ENCODE data around the gene PDE7B.
"Not testable (repeated sequence)": the region's sequence is repeated elsewhere in the genome, so short reads cannot be mapped to it uniquely, and the experiment has no call there.

Gene PDE7B

GRCh38 chr6:135852746-135853145, 1.2 kb downstream of the PDE7B start:
- no peak for FAIRE-seq

GRCh38 chr6:135853227-135853626, 1.7 kb downstream of the PDE7B start:
- no peak for FAIRE-seq

DNA sequence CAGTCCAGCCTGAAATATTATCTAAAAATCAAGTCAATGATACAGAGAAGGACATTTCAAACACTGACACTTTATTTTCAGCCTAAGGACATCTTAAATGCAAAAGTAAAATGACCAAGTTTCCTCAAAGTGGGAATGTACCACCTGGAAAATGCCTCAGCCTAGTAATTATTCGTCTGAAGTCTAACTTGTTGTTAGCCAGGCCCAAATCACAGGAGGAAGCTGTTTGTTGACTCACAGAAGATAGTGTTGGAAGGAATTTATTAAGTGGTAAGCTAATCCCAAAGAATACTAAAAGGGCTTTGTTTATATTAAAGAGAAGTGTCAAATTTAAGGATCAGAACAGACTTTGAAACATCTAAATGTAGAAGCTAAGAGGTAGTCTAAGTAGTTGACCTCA, 2.5 kb downstream of the PDE7B start:
- FAIRE-seq: no peak

DNA sequence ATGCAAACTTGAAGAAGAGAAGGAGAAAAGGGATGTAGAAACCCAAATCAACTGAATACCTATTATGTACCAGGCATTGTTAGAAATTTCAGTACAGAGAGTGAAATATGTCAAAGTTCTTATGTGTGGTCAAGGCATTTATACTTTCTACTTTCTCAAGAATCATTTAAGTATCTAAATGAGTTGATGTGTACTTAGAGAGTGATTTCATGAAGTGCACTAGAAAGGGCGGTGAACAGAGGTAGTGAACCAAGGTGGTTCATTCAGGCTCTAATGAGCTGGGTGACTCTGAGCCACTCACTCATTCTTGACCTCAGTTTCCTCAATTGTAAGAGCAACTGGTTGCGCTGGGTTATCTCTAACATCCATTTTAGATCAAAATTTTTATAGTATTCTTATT, 3.3 kb downstream of the PDE7B start:
- FAIRE-seq: no peak

DNA sequence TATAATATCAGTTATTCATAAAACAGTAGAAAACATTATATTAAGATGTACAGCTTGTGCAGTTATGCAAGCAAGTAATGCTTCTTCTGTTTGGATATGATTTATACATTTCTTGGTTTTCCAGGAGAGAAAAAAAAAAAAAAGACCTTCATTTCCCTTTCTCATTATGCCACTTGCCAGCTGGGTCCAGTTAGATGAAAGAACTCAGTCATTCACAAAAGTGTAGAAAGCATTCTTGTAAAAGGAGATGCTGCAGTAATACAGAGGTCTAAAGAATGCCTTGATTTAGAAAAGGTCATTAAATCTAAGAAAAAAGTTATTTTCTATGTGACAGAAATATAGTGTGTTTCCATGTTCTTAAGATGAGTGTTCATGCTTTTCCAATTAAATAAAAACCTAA, 7.4 kb downstream of the PDE7B start:
- FAIRE-seq: peak; percentile 75

DNA sequence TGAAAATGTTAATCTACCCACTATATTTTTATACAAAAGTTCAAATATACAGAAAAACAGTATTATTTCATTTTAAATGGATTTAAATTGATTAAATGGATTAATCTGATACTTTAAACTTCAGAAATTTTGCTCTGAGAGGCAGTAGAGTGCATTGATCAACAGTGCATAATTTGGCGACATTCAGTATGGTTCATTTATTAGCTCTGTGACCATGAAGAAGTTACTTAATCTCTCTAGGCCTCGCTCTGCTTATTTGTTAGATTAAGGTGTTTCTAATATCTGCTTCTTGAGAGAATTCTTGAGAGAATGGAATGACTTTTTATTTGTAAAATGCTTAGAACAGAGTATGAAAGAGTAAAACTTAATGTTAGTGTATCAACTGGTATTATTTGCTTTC, 8.9 kb downstream of the PDE7B start:
- FAIRE-seq: no peak

GRCh38 chr6:135861189-135861588, 9.7 kb downstream of the PDE7B start:
- FAIRE-seq: no peak

- FAIRE-seq: not testable (repeated sequence)
Measured at GRCh38 chr6:135864929-135865328, 13.4 kb downstream of the PDE7B start.

GRCh38 chr6:135866445-135867123, 15.1 kb downstream of the PDE7B start:
- FAIRE-seq: no peak

GRCh38 chr6:135867332-135867731, 15.8 kb downstream of the PDE7B start:
- FAIRE-seq: no peak

GRCh38 chr6:135869857-135870256, 18.4 kb downstream of the PDE7B start:
- no peak for FAIRE-seq

DNA sequence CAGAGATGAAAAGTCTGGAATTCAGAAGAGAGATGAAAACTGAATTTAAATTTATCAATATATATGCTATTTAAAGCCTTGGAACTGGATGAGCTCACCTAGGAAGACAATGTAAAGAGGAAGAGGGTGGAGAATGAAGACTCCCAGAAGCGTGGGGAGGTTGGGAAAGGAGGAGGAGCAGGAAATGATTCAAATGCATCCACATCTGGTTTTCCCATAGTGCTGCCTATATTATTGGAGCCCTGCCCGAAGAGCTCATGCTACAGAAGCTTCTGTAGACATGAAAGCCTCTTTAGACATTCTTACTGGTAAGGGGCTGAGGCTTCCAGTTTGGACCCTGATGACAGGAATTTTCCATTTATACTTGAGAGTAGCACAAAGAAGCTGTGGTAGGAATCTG, 19.2 kb downstream of the PDE7B start:
- no peak for FAIRE-seq

- no peak for FAIRE-seq
Measured at GRCh38 chr6:135871296-135871695, 19.8 kb downstream of the PDE7B start.

GRCh38 chr6:135871878-135872277, 20.4 kb downstream of the PDE7B start:
- FAIRE-seq: no peak

DNA sequence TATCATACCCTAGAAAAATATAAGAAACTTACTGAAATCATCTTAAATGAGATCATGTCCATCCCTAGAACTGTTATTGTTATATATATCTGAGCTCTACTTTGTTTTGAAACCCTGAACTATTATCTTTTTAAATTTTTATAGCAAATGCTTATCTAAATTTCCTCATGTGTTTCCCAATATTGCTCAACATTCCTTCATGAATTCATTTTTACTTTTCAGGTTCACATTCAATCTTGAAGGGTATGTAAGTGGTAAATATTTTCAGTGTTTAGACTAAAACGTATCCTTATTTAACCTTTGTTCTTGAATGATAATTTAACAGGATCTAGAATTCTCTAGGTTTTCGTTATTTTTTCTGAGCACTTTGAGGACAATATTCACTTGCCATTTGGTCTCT, 23.9 kb downstream of the PDE7B start:
- peak; percentile 28 for FAIRE-seq

- no peak for FAIRE-seq
Measured at GRCh38 chr6:135876058-135876457, 24.6 kb downstream of the PDE7B start.

- no peak for FAIRE-seq
Measured at GRCh38 chr6:135877666-135878065, 26.2 kb downstream of the PDE7B start.

- no peak for FAIRE-seq
Measured at GRCh38 chr6:135880066-135880972, 28.8 kb downstream of the PDE7B start.

- FAIRE-seq: no peak
Measured at GRCh38 chr6:135883045-135883444, 31.5 kb downstream of the PDE7B start.

- no peak for FAIRE-seq
Measured at GRCh38 chr6:135883536-135883935, 32.0 kb downstream of the PDE7B start.

- no peak for FAIRE-seq
Measured at GRCh38 chr6:135884136-135884535, 32.6 kb downstream of the PDE7B start.

- FAIRE-seq: no peak
Measured at GRCh38 chr6:135887069-135887468, 35.6 kb downstream of the PDE7B start.

GRCh38 chr6:135888818-135889217, 37.3 kb downstream of the PDE7B start:
- FAIRE-seq: no peak

DNA sequence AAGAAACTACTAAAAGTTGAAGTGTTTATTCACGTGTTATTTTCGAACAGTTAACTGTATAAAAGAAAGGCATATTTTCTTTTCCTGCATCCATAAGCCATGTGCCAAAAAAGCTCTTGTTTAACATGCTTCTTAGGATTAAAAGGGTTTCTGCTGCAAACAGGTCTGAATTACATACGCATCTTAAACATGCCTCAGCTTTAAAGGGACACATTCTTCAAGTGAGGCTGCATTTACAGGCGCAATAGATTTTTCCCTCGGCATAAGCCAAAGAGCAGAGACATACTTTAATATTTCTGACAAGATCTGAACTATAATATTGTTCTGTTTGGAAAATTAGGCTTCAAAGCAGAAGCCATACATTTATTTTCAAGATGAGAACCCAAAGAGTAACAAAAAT, 39.4 kb downstream of the PDE7B start:
- no peak for FAIRE-seq

Measured in colon (tissue), 2 donors.